Stromal cell of bone marrow (primary cell): Measurements from ENCODE around the gene CARD18.
A peak's percentile ranks its signal among the peaks of the same experiment; 100 is the strongest.

ENCODE experiments used
- DNase-seq: peaks from one replicate; pipeline ENCODE4 v3.0.0-alpha.2; 2012; ENCODE audit warnings: low read depth

The CARD18 gene, protein sequence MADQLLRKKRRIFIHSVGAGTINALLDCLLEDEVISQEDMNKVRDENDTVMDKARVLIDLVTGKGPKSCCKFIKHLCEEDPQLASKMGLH

DNA sequence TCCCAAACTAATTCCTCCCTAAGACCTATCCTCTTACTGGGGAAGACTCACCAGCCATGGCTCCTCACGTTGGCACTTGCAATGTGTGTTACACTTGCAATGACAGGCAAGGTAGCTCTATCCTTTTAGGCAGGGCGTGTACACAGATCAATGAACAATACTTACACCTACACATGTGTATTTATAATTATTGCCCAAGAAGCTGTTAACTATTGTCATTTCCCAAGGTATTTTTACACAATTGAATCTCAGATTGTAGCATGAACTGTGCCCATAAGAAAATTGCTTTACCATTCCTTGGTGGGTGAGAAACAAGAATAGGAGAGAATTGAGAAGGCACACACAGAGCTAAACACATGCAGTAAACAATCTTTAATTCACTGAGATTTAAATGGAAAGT, at the start of gene CARD18:
Gene CARD18 (minus strand): TSS at position 101 of the 400 bp plus-strand sequence. CDS start 43 bp downstream, at position 58.
- DNase-seq: no peak

DNA sequence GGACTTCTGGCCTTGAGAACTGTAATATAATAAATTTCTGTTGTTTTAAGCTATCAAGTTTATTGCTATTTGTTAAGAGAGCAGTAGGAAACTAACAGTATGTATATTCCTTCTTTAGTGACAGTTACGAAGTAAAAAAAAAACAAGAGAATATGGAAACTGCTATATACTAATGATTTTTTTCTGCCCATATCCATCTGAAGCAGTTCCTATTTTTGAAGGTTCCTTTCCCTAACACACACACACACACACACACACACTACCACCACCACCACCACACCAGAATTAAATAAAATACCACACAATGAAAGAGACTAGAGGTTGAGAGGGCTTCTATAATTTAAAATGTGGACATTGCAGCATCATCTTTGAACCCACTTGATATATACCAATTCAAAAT, 44.4 kb upstream of the CARD18 start:
- no peak for DNase-seq

GRCh38 chr11:105183426-105183825, 43.9 kb upstream of the CARD18 start:
- no peak for DNase-seq

DNA sequence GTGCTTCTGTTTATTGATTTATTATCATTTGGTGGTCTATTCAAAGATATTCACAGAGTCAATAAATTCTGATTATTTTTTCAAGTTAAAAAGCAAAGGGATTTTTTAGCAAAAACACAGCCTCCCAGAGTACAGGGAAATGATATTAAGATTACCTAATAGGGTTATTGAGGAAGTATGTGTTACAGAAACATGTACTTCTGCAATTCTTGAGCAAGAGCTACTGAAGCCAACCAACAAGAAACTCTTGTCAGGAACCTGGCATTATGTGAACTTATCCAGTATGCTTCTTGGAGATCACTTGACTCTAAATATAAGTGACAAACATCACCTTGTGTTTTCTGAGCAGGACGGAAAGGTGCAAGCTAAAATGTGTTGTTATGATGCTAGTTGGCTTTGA, 42.0 kb upstream of the CARD18 start:
- no peak for DNase-seq

- peak; percentile 24 for DNase-seq
Observed at GRCh38 chr11:105181100-105181499, 41.5 kb upstream of the CARD18 start.

- DNase-seq: no peak
Observed at GRCh38 chr11:105179542-105180278, 40.1 kb upstream of the CARD18 start.

- peak; percentile 72 for DNase-seq
Observed at GRCh38 chr11:105177658-105178057, 38.1 kb upstream of the CARD18 start.

DNA sequence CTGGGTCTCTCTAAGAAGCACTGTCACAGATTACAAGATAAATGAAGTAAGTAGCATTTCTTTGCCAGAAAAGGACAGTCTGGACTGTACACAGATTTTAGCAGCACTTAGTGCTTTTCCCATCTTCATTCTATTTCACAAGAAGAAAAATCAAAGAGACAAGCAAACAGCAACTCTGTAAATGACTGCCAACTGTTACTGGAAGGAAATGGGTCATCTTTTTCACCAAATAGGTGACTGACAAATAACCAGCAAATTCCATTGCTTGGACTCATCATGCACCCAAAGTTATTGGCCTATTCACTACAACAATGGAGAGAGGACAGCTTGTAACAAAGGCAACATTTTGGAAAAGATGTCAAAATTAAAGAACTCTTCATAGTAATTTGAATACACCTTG, 28.9 kb upstream of the CARD18 start:
- no peak for DNase-seq

DNA sequence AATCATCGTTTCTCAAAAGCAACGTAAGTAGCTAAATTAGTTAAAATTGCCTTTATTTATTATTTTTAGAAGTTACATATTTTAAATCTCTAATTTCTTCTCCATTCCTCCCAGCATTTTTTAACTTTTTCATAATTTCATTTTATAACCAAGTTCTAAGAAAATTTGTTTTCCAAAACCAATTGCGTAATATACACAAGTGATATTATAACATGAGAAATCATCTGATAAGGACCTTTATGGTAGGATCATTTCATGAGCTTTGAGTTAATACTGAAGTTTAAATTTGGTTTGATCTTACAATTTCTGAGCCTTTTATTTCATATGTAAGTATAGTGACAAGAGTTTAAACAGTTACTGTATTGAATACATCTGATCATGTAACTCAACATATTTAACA, 27.7 kb upstream of the CARD18 start:
- no peak for DNase-seq

DNA sequence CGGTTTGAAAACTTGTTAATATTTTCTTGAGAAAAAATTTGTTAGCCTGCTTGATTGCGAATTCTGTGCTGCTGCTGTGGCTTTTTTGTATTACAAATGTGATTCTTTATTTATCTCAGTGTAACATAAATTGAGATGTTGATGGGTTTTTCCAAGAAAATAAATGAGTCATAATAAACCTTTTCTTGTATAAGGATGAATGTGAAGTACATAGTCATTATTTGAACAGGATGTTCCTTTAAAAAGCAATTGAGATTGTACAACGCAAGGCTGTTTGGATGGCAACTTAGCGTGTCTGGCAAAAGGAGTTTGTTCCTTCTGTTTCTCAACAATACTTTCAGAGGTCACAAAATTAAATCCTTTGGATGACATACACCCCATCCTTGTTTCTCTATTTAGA, 24.6 kb upstream of the CARD18 start:
- DNase-seq: no peak

GRCh38 chr11:105162506-105162905, 22.9 kb upstream of the CARD18 start:
- DNase-seq: no peak

- DNase-seq: no peak
Observed at GRCh38 chr11:105158436-105158835, 18.9 kb upstream of the CARD18 start.

- no peak for DNase-seq
Observed at GRCh38 chr11:105156720-105157119, 17.2 kb upstream of the CARD18 start.

DNA sequence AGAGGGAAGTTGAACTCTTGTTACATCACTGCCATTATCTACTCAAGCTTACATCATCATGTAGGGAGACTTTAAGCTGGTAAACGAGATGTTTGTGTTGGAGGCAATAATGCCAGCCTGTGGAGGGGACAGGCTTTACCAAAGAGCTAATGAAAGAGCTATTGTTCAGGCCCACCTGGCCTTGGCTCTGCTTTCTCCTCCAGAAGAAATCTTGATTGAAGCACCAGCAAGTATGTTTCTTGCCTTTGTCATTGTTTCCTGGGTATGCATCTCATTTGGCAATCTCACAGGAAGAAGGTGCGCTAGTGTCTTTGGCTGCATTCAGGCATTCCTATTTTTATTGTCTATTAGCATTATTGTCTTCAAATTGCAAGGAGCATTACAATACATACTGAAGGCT, 16.7 kb upstream of the CARD18 start:
- no peak for DNase-seq

GRCh38 chr11:105155679-105156078, 16.1 kb upstream of the CARD18 start:
- no peak for DNase-seq

GRCh38 chr11:105153392-105153791, 13.8 kb upstream of the CARD18 start:
- no peak for DNase-seq

- no peak for DNase-seq
Observed at GRCh38 chr11:105152560-105152959, 13.0 kb upstream of the CARD18 start.

DNA sequence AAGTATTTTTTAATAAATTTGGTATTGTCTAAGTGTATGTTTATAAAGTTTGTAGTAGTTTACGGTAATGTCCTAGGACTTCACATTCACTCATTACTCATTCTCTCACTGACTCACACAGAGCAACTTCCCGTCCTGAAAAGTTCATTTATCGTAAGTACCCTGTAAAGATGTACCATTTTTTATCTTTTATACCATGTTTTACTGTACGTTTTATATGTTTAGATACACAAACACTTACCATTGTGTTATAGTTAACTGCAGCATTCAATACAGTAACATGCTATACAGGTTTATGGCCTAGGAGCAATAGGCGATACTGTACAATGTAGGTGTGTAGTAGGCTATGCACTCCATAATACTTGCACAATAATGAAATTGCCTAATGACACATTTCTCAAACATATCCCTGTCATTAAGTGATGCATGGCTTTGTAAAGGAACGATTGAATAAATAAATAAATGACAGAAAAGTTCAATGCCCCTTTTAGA, 12.5 kb upstream of the CARD18 start:
- no peak for DNase-seq

DNA sequence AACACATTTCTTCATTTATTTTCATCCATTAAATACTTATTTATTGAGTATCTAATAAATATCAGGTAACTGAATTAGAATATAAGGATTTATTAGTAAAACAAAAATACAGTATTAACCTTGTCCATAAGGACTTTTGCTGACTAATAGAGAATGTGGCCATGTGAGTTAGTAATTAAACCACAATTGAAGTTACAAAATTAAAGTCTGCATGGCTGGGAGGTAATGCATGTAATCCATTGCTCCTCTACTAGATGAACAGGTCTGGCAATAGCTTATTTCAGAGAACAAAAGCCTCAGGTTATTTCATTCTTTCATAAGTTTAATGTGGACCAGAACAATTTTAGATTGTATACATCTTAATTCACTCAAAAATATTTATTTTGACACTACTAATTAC, 9.9 kb upstream of the CARD18 start:
- no peak for DNase-seq

- DNase-seq: no peak
Observed at GRCh38 chr11:105148241-105148640, 8.7 kb upstream of the CARD18 start.

DNA sequence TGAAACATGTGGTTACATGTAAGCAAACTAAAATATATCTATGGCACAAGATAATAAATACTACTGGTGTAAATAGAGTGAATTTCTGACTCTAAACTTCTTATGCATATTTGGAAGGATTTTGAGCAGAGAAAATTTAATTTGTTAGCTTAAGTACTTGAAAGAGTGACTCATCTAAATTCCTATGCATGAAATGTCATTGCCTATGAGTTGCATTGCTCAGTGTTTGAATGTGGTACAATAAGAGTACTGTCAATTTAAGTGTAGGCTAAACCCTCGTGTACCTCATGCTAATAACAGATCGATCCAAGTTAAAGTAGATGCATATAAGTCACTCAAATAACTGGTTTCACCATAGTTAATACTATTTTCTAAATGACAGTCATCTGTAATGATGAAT, 5.3 kb upstream of the CARD18 start:
- DNase-seq: peak; percentile 22

- DNase-seq: no peak
Observed at GRCh38 chr11:105142167-105142566, 2.6 kb upstream of the CARD18 start.

DNA sequence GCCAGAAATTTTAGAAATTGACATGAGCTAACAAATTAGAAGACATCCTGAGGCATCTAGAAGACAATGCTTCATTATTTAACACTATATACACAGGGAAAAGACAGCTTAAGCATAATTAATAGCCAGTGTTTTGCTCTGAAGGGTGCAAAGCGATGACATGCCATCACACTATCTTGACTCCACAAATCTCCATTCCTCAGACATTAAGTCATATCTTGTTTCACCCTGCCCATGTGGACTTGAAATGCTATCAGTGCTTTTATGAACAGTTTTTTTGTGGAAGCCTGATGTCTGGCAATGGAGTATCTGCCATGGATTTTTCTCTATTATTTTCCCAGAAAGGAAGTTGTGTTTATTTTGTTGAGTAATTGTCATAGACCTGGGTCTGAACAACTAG, 2.3 kb downstream of the CARD18 start:
- DNase-seq: no peak

DNA sequence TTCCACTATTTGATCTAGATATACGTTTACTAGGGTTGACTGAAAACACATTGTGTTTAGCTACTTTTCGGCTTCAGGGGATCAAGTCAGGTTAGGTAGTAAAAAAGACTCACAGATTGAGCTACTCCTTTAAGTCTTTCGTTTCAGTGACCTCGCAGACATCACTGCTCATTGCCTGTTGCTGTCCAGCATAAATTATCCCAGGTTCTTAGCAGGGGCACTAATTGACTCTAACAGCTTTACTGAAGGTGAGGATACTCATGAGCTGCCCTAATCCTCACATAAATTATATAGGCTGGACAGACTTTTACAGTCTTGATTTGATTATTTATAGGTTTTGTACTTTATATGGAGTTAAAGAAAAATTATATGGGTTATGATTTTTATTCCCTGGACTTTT, 3.7 kb downstream of the CARD18 start:
- DNase-seq: no peak
